B cell (primary cell): ENCODE measurements around the gene CYTH4. TPM values are rescaled to one million over a fixed set of nuclear protein-coding genes. Genes with fewer than 3 reads are reported as not detected.

Source experiments
- ATAC-seq: fragments of 200-7000 bp; cut with Tn5 transposase; one replicate; pipeline ENCODE4 v1.10.0; 2021; ENCODE audit warnings: low read depth, mild to moderate bottlenecking, moderate number of reproducible peaks, moderate library complexity
- CTCF ChIA-PET: fragments of 350-600 bp; sonication (Branson Sonifier 250); formaldehyde crosslinking; loops from one replicate; lab custom pipeline; 2021; ENCODE audit warnings: antibody characterized with exemption, inconsistent platforms; lab: Charles Lee
- POLR2A ChIA-PET: fragments of 350-600 bp; sonication (Branson Sonifier 250); formaldehyde crosslinking; loops from one replicate; lab custom pipeline; 2021; ENCODE audit warnings: antibody characterized with exemption; lab: Charles Lee
- DNase-seq: peaks from one replicate; pipeline ENCODE4 v3.0.0; 2013
- H2AFZ ChIP-seq: 2 replicates; pipeline ENCODE4 v1.6.1; 2012; ENCODE audit warnings: mild to moderate bottlenecking, low read depth, low read length; ENCODE audit not compliant: insufficient read depth, poor library complexity, severe bottlenecking
- H3K27ac ChIP-seq, 2 donors: 1 replicate in 1 of 2; 2 replicates in 1 of 2; pipeline ENCODE4 v1.5.1; 2012 to 2013; ENCODE audit warnings: low read length in 2 of 2, mild to moderate bottlenecking in 2 of 2, moderate library complexity in 1 of 2
- H3K27me3 ChIP-seq, 4 experiments: fragments of 200-600 bp in 1 of 4; sonication (generic) in 1 of 4; replicated peaks in 1 of 4; 1 replicate in 2 of 4; 2 replicates in 2 of 4; pipeline versions ENCODE4 v1.6.1 to v1.7.0; 2013 to 2016; ENCODE audit warnings: low read length in 3 of 4, mild to moderate bottlenecking in 2 of 4, mixed read lengths in 1 of 4, moderate library complexity in 1 of 4; ENCODE audit not compliant: insufficient read depth in 4 of 4, control insufficient read depth in 3 of 4; ENCODE audit errors: control extremely low read depth in 1 of 4
- H3K36me3 ChIP-seq, 2 experiments: replicated peaks in 1 of 2; 1 replicate in 1 of 2; 2 replicates in 1 of 2; pipeline versions ENCODE4 v1.6.1 to v1.7.1; 2013; ENCODE audit warnings: low read length in 1 of 2; ENCODE audit not compliant: insufficient read depth in 2 of 2, control insufficient read depth in 1 of 2; ENCODE audit errors: control extremely low read depth in 1 of 2, extremely low read depth in 1 of 2
- H3K4me1 ChIP-seq, 2 donors: fragments of 200-600 bp in 1 of 2; sonication (generic) in 1 of 2; 1 replicate in 1 of 2; 2 replicates in 1 of 2; pipeline versions ENCODE4 v1.5.1 to v1.6.1; 2013 to 2017; ENCODE audit warnings: low read length in 2 of 2; ENCODE audit not compliant: control insufficient read depth in 2 of 2, insufficient read depth in 2 of 2
- H3K4me2 ChIP-seq: replicated peaks from 2 replicates; pipeline ENCODE3; 2012; ENCODE audit warnings: mild to moderate bottlenecking, low read depth, low read length; ENCODE audit not compliant: poor library complexity, severe bottlenecking
- H3K4me3 ChIP-seq, 5 experiments: fragments of 200-600 bp in 1 of 5; sonication (generic) in 1 of 5; 1 replicate in 3 of 5; 2 replicates in 2 of 5; pipeline versions ENCODE4 v1.5.1 to v1.7.0; 2011 to 2016; ENCODE audit warnings: low read length in 4 of 5, mild to moderate bottlenecking in 4 of 5, low read depth in 2 of 5, control low read depth in 1 of 5, moderate library complexity in 1 of 5; ENCODE audit not compliant: insufficient read depth in 1 of 5; ENCODE audit errors: control extremely low read depth in 1 of 5, extremely low read depth in 1 of 5
- H3K79me2 ChIP-seq: fragments of 200-600 bp; sonication (generic); one replicate; pipeline ENCODE4 v1.6.0; 2016; ENCODE audit warnings: low read length; ENCODE audit not compliant: control insufficient read depth, insufficient read depth
- H3K9ac ChIP-seq: fragments of 200-600 bp; sonication (generic); 2 replicates; pipeline ENCODE4 v1.6.1; 2017; ENCODE audit warnings: mild to moderate bottlenecking, low read length, moderate library complexity
- H3K9me3 ChIP-seq, 3 donors: one replicate each; pipeline versions ENCODE4 v1.6.1 to v1.7.1; 2013; ENCODE audit warnings: low read length in 2 of 3; ENCODE audit not compliant: control insufficient read depth in 2 of 3, insufficient read depth in 1 of 3; ENCODE audit errors: control extremely low read depth in 1 of 3
- H4K20me1 ChIP-seq: 2 replicates; pipeline ENCODE4 v1.6.0; 2012; ENCODE audit warnings: mild to moderate bottlenecking, low read length; ENCODE audit not compliant: insufficient read depth, control insufficient read depth, poor library complexity, severe bottlenecking
- H3K27ac Mint-ChIP-seq: one replicate; pipeline ENCODE4 v1.8.0; 2021; ENCODE audit warnings: mixed read lengths
- H3K27me3 Mint-ChIP-seq: one replicate; pipeline ENCODE4 v1.8.0; 2021; ENCODE audit warnings: mixed read lengths
- H3K4me1 Mint-ChIP-seq: one replicate; pipeline ENCODE4 v1.8.0; 2021; ENCODE audit warnings: mixed read lengths
- H3K4me3 Mint-ChIP-seq: one replicate; pipeline ENCODE4 v1.8.0; 2021; ENCODE audit warnings: mixed read lengths
- H3K9me3 Mint-ChIP-seq: one replicate; pipeline ENCODE4 v1.8.0; 2022; ENCODE audit warnings: mixed read lengths; ENCODE audit not compliant: insufficient read depth
- CTCF ChIP-seq: fragments of 200-600 bp; IDR thresholded peaks from one replicate; pipeline ENCODE4 v1.8.0; 2022; ENCODE audit warnings: antibody characterized with exemption, mild to moderate bottlenecking
- EZH2 ChIP-seq: IDR thresholded peaks from 2 replicates; pipeline ENCODE4 v1.6.1; 2012; ENCODE audit warnings: borderline replicate concordance, low read depth, mild to moderate bottlenecking, moderate library complexity, low read length; ENCODE audit not compliant: insufficient read depth, poor library complexity, severe bottlenecking
- WGBS: methylation state at CpG from one replicate; pipeline ENCODE4 v1.1.5; 2013; ENCODE audit warnings: missing lambda C conversion rate; ENCODE audit not compliant: insufficient coverage; 5-methylcytosine and 5-hydroxymethylcytosine counted together
- intact Hi-C: fragments of 100-400 bp; cut with micrococcal nuclease; formaldehyde crosslinking; loops from one replicate; pipeline ENCODE4 v1.10.0; 2022
- polyA plus RNA-seq: library from polyadenylated mRNA; depleted of rRNA; stranded (reverse); fragments of >200 nt; gene quantifications from 2 replicates; pipeline ENCODE4 v1.2.3, GENCODE V29; 2012
- total RNA-seq, 2 donors: library from RNA; stranded (reverse); fragments of 120-200 nt in 1 of 2; gene quantifications; 1 replicate in 1 of 2; 2 replicates in 1 of 2; pipeline versions ENCODE4 v1.2.3 to v1.2.4, GENCODE V29; 2013 to 2022

Gene CYTH4
- total and polyA plus RNA-seq, 2 donors (not counting 1 experiment from before 2014, with no cell fraction given), result 98.0 to 154 TPM

GRCh38 chr22:37281646-37282384 lies 493 bp upstream of the CYTH4 start:
- Histone ChIP-seq H3K79me2 (peaks cover 51% of the 10 kb centered on the region), H3K4me3 (peak overlapping the region in 4 of 5 experiments; percentile 82 to 100 (median 96)), H2AFZ (peak overlapping the region; percentile 34), H3K9me3 (peaks cover 0 to 2% (median 0%) of the 10 kb centered on the region in 3 donors), H3K27ac (peak overlapping the region; percentile 79 to 83), H3K4me1 (peaks cover 36 to 75% of the 10 kb centered on the region in 2 donors), H3K9ac (peak overlapping the region; percentile 90), H3K4me2 (peak overlapping the region; percentile 95), H3K36me3 (peaks cover 0 to 12% of the 10 kb centered on the region in 2 experiments), H3K27me3 (no peaks in the 10 kb centered on the region), H4K20me1 (peaks cover 17% of the 10 kb centered on the region)
- no peaks in the 10 kb centered on the region for H3K27me3 Mint-ChIP-seq
- ChIA-PET CTCF (interaction anchor here (0.8 to 11.9 kb wide), 10 partner anchors 13 to 285 kb away, joined by 3 to 126 read pairs (median 5); no protein-coding TSS in a partner anchor), POLR2A (interaction anchor here (0.6 to 1.6 kb wide), 5 partner anchors 14 to 204 kb away, joined by 3 to 6 read pairs (median 3); no protein-coding TSS in a partner anchor)
- peak overlapping the region; percentile 89 for H3K4me3 Mint-ChIP-seq
- DNase-seq (no peak), ATAC-seq (no peak)
- 69% methylated on average over 6 of the region's 12 CpGs for WGBS
- TF ChIP-seq CTCF, result no peak
- TF ChIP-seq EZH2, result no peak
- intact Hi-C loops, result loop anchor here (2.0 kb wide), 1 partner anchor 15 kb away; no protein-coding TSS in a partner anchor
- no peaks in the 10 kb centered on the region for H3K9me3 Mint-ChIP-seq
- H3K27ac Mint-ChIP-seq, result peak overlapping the region; percentile 97
- H3K4me1 Mint-ChIP-seq, result peaks cover 78% of the 10 kb centered on the region
